Activated CD4-positive, alpha-beta memory T cell treated with anti-CD3 and anti-CD28 coated beads, Interleukin-2, amount 10 ng/mL, durations not matched to agents 7 days and 5 days (primary cell): ENCODE results near the gene SDCCAG8. TPM values are rescaled to one million over a fixed set of nuclear protein-coding genes. Genes with fewer than 3 reads are reported as not detected.

Source experiments
- CTCF ChIA-PET: fragments of 350-600 bp; sonication (Branson Sonifier 250); formaldehyde crosslinking; loops from one replicate; lab custom pipeline; 2021; ENCODE audit warnings: antibody characterized with exemption, inconsistent platforms; lab: Charles Lee
- POLR2A ChIA-PET: fragments of 350-600 bp; sonication (Branson Sonifier 250); formaldehyde crosslinking; loops from one replicate; lab custom pipeline; 2021; ENCODE audit warnings: antibody characterized with exemption; lab: Charles Lee
- DNase-seq: peaks from one replicate; pipeline ENCODE4 v3.0.0-alpha.2; 2020
- H3K27ac Mint-ChIP-seq: one replicate; pipeline ENCODE4 v1.8.0; 2021; ENCODE audit warnings: mild to moderate bottlenecking, mixed read lengths
- H3K27me3 Mint-ChIP-seq: one replicate; pipeline ENCODE4 v1.8.0; 2021; ENCODE audit warnings: mixed read lengths
- H3K36me3 Mint-ChIP-seq: one replicate; pipeline ENCODE4 v1.8.0; 2021; ENCODE audit warnings: low read depth, mixed read lengths
- H3K4me1 Mint-ChIP-seq: one replicate; pipeline ENCODE4 v1.8.0; 2021; ENCODE audit warnings: mixed read lengths
- H3K4me3 Mint-ChIP-seq: one replicate; pipeline ENCODE4 v1.8.0; 2021; ENCODE audit warnings: mild to moderate bottlenecking, mixed read lengths
- H3K9me3 Mint-ChIP-seq: one replicate; pipeline ENCODE4 v1.8.0; 2021; ENCODE audit warnings: mixed read lengths
- total RNA-seq, 2 experiments: library from RNA; stranded (reverse); gene quantifications; one replicate each; pipeline ENCODE4 v1.2.3, GENCODE V29; 2021

Gene SDCCAG8
- total RNA-seq, 2 experiments from 2014 or later, result 18.8 to 20.3 TPM

- Mint-ChIP-seq H3K9me3 (no peaks in the 10 kb centered on the region), H3K4me3 (no peak overlapping the region), H3K27ac (no peak overlapping the region), H3K27me3 (no peaks in the 10 kb centered on the region), H3K36me3 (peaks cover 17% of the 10 kb centered on the region), H3K4me1 (peaks cover 2% of the 10 kb centered on the region)
- DNase-seq, result no peak
- CTCF ChIA-PET, result interaction anchor here (1.5 kb wide), 1 partner anchor 9 kb away, joined by 3 read pairs; no protein-coding TSS in a partner anchor
- POLR2A ChIA-PET, result no interaction called here
Observed at GRCh38 chr1:243497939-243498681, 242.3 kb downstream of the SDCCAG8 start.

- no peaks in the 10 kb centered on the region for H3K9me3 Mint-ChIP-seq
- no peak for DNase-seq
- POLR2A ChIA-PET, result no interaction called here
- peaks cover 22% of the 10 kb centered on the region for H3K36me3 Mint-ChIP-seq
- H3K4me1 Mint-ChIP-seq, result peaks cover 2% of the 10 kb centered on the region
- no peak overlapping the region for H3K27ac Mint-ChIP-seq
- no peaks in the 10 kb centered on the region for H3K27me3 Mint-ChIP-seq
- CTCF ChIA-PET, result interaction anchor here (1.5 kb wide), 1 partner anchor 8 kb away, joined by 3 read pairs; no protein-coding TSS in a partner anchor
- no peak overlapping the region for H3K4me3 Mint-ChIP-seq
Observed at GRCh38 chr1:243499248-243499647, 243.4 kb downstream of the SDCCAG8 start.

DNA sequence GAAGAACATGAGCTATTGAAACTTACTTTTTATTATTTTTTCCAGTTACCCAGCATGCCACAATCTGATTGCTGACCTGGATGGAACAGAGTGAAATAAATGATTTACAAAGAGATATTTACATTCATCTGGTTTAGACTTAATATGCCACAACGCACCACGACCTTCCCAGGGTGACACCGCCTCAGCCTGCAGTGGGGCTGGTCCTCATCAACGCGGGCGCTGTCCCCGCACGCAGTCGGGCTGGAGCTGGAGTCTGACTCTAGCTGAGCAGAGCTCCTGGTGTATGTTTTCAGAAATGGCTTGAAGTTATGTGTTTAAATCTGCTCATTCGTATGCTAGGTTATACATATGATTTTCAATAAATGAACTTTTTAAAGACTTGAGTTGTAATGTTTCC lies 243.9 kb downstream of the SDCCAG8 start:
- H3K27me3 Mint-ChIP-seq, result no peaks in the 10 kb centered on the region
- POLR2A ChIA-PET, result no interaction called here
- CTCF ChIA-PET, result interaction anchor here (1.5 kb wide), 1 partner anchor 7 kb away, joined by 3 read pairs; no protein-coding TSS in a partner anchor
- no peak overlapping the region for H3K4me3 Mint-ChIP-seq
- DNase-seq, result no peak
- peaks cover 22% of the 10 kb centered on the region for H3K36me3 Mint-ChIP-seq
- no peak overlapping the region for H3K27ac Mint-ChIP-seq
- H3K9me3 Mint-ChIP-seq, result no peaks in the 10 kb centered on the region
- peaks cover 2% of the 10 kb centered on the region for H3K4me1 Mint-ChIP-seq

GRCh38 chr1:243500512-243500911 lies 244.7 kb downstream of the SDCCAG8 start:
- ChIA-PET CTCF (no interaction called here), POLR2A (no interaction called here)
- peaks cover 22% of the 10 kb centered on the region for H3K36me3 Mint-ChIP-seq

GRCh38 chr1:243501002-243501401 lies 245.2 kb downstream of the SDCCAG8 start:
- Mint-ChIP-seq H3K4me1 (peaks cover under 1% of the 10 kb centered on the region), H3K27me3 (no peaks in the 10 kb centered on the region), H3K36me3 (peaks cover 22% of the 10 kb centered on the region), H3K9me3 (no peaks in the 10 kb centered on the region), H3K27ac (no peak overlapping the region), H3K4me3 (no peak overlapping the region)
- ChIA-PET POLR2A (no interaction called here), CTCF (no interaction called here)
- no peak for DNase-seq

More at GRCh38 chr1:243500512-243500911, 244.7 kb downstream of the SDCCAG8 start:
- H3K27me3 Mint-ChIP-seq, result no peaks in the 10 kb centered on the region
- H3K27ac Mint-ChIP-seq, result no peak overlapping the region
- H3K9me3 Mint-ChIP-seq, result no peaks in the 10 kb centered on the region
- no peak for DNase-seq
- H3K4me1 Mint-ChIP-seq, result peaks cover 2% of the 10 kb centered on the region
- H3K4me3 Mint-ChIP-seq, result no peak overlapping the region

GRCh38 chr1:243503155-243503554 lies 247.3 kb downstream of the SDCCAG8 start:
- ChIA-PET POLR2A (interaction anchor here (0.8 kb wide), 1 partner anchor 117 kb away, joined by 3 read pairs; no protein-coding TSS in a partner anchor), CTCF (no interaction called here)
- DNase-seq, result no peak
- peaks cover 13% of the 10 kb centered on the region for H3K36me3 Mint-ChIP-seq
- no peaks in the 10 kb centered on the region for H3K9me3 Mint-ChIP-seq
- H3K4me3 Mint-ChIP-seq, result no peak overlapping the region
- H3K4me1 Mint-ChIP-seq, result no peaks in the 10 kb centered on the region
- no peaks in the 10 kb centered on the region for H3K27me3 Mint-ChIP-seq
- H3K27ac Mint-ChIP-seq, result no peak overlapping the region

DNA sequence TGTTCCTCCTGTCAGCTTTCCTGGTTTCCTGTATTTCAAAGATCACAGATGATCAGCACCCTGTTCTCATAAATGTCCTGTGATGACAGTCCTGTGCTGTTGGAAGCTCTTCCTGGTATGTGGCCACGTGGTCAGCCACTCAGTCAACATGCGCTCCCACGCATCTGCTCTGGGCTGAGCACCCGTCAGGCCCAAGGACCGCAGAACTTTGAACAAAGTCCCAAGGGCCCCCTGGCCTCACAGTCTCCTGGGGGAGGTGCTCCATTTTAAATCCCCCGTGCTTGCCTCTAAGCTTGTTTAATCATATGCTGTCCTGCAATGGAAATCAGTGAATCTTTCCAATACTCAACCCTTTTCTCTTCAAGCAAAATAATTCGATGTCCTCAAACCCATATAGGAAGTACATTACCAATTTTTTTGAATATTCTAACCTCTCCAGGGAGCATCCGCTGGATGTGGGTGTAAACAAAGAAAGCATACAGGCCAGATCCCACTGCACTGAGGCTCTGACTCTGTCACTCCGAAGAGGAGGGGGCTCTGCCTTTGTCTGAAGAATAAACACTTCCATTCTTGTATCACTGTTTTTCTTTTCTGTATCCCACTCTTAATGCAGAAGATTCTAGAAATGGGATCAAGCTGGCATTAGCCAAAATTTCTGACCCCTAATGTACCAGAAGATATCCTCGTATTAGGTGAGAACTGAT lies 250.3 kb downstream of the SDCCAG8 start:
- CTCF ChIA-PET, result no interaction called here
- POLR2A ChIA-PET, result no interaction called here
- no peak overlapping the region for H3K4me3 Mint-ChIP-seq
- peaks cover 17% of the 10 kb centered on the region for H3K36me3 Mint-ChIP-seq
- no peak for DNase-seq
- H3K27me3 Mint-ChIP-seq, result no peaks in the 10 kb centered on the region
- H3K4me1 Mint-ChIP-seq, result no peaks in the 10 kb centered on the region
- no peaks in the 10 kb centered on the region for H3K9me3 Mint-ChIP-seq
- H3K27ac Mint-ChIP-seq, result no peak overlapping the region

- peaks cover 24% of the 10 kb centered on the region for H3K36me3 Mint-ChIP-seq
- ChIA-PET CTCF (interaction anchor here (0.7 kb wide), 1 partner anchor 8 kb away, joined by 3 read pairs; no protein-coding TSS in a partner anchor), POLR2A (no interaction called here)
- H3K9me3 Mint-ChIP-seq, result no peaks in the 10 kb centered on the region
- DNase-seq, result no peak
- no peaks in the 10 kb centered on the region for H3K27me3 Mint-ChIP-seq
- no peak overlapping the region for H3K4me3 Mint-ChIP-seq
- H3K27ac Mint-ChIP-seq, result no peak overlapping the region
- no peaks in the 10 kb centered on the region for H3K4me1 Mint-ChIP-seq
Observed at GRCh38 chr1:243507001-243507671, 251.3 kb downstream of the SDCCAG8 start.

GRCh38 chr1:243507672-243508302 lies 251.9 kb downstream of the SDCCAG8 start:
- H3K27ac Mint-ChIP-seq, result no peak overlapping the region

GRCh38 chr1:243508303-243508713 lies 252.5 kb downstream of the SDCCAG8 start:
- DNase-seq, result no peak
- ChIA-PET POLR2A (no interaction called here), CTCF (no interaction called here)
- Mint-ChIP-seq H3K36me3 (peaks cover 18% of the 10 kb centered on the region), H3K4me1 (no peaks in the 10 kb centered on the region), H3K9me3 (no peaks in the 10 kb centered on the region), H3K4me3 (no peak overlapping the region), H3K27ac (peak overlapping the region; percentile 23), H3K27me3 (no peaks in the 10 kb centered on the region)

More at GRCh38 chr1:243507672-243508302, 251.9 kb downstream of the SDCCAG8 start:
- Mint-ChIP-seq H3K4me1 (no peaks in the 10 kb centered on the region), H3K9me3 (no peaks in the 10 kb centered on the region), H3K4me3 (no peak overlapping the region), H3K36me3 (peaks cover 20% of the 10 kb centered on the region), H3K27me3 (no peaks in the 10 kb centered on the region)
- DNase-seq, result no peak
- POLR2A ChIA-PET, result no interaction called here
- CTCF ChIA-PET, result interaction anchor here (0.7 kb wide), 1 partner anchor 9 kb away, joined by 3 read pairs; no protein-coding TSS in a partner anchor

DNA sequence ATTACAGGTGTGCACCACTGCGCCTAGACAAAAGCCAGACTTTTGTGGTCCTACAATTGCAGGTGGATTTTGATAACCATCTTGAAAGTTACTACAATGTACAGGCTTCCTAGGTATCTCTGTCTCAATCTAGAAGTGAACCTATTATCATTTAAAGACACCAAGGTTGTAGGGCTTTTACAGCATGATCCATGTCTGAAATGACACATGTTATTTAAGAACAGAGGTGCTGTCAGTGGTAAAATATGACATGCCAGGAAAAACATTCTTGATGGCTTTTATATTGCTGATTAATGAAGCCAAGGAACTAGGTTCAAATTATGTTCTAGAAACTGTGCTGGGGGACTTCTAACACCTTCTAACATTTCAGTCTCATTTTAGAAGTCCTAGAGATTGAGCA lies 253.1 kb downstream of the SDCCAG8 start:
- H3K36me3 Mint-ChIP-seq, result peaks cover 13% of the 10 kb centered on the region
- no peaks in the 10 kb centered on the region for H3K9me3 Mint-ChIP-seq
- no peak for DNase-seq
- H3K4me1 Mint-ChIP-seq, result no peaks in the 10 kb centered on the region
- no peak overlapping the region for H3K4me3 Mint-ChIP-seq
- no peak overlapping the region for H3K27ac Mint-ChIP-seq
- ChIA-PET POLR2A (no interaction called here), CTCF (no interaction called here)
- H3K27me3 Mint-ChIP-seq, result no peaks in the 10 kb centered on the region

GRCh38 chr1:243510928-243511327 lies 255.1 kb downstream of the SDCCAG8 start:
- DNase-seq, result no peak
- CTCF ChIA-PET, result no interaction called here
- no peaks in the 10 kb centered on the region for H3K27me3 Mint-ChIP-seq
- no peaks in the 10 kb centered on the region for H3K4me1 Mint-ChIP-seq
- no peaks in the 10 kb centered on the region for H3K9me3 Mint-ChIP-seq
- POLR2A ChIA-PET, result no interaction called here
- no peak overlapping the region for H3K27ac Mint-ChIP-seq
- H3K36me3 Mint-ChIP-seq, result peaks cover 13% of the 10 kb centered on the region
- no peak overlapping the region for H3K4me3 Mint-ChIP-seq
